Activated CD8-positive, alpha-beta memory T cell treated with anti-CD3 and anti-CD28 coated beads, Interleukin-2, amount 50 U/mL, for 24 hours (primary cell): ENCODE data around the gene ANKRD18A.

Experiments
- DNase-seq: peaks from one replicate; pipeline ENCODE4 v3.0.0-alpha.2; 2020; ENCODE audit errors: extremely low read depth

ANKRD18A gene

DNA sequence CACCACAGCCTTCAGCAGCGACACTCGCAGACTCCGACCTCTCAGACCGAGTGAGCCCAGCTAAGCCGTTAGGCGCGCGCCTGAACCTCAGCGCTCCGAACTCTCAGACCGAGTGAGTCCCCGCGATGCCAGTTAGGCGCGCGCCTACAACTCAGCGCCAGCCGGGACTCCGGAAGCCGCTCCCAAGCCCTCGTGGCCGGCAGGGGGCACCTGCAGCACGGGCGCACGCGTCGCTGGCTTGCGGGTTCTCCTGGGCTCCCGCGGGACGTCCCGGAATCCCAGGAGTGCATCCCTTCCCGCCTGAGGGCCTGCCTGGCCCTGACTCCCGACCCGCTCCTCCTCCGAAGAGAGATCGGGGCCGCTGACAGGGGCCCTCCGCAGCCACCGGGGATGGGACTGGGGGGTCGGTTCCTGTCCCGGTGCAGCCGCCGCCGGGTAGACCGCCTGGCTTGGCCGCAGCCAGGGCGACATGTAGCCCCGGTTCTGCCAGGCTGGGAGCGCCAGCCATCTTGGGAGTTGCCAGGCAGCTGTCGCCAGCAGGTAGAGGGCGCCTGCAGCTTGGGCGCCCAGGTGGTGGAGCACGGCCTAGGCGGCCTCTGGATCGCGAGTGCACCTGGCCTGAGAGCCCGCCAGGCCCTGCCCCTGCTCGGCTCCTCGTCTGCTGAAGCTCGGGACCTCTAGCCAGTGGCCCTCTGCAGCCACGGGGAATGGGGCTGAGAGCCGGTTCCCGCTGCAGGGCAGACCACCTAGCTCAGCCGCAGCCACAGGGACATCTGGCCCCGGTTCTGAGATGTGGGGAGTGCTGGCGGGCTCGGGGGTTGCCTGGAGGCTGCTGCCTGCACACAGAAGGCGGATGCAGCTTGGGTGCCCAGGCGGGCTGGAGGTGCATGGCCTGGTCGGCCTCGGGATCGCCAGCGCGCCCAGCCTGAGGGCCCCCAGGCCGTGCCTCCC lies at the start of gene ANKRD18A:
Gene ANKRD18A (minus strand): TSS at position 114 of the 951 bp plus-strand sequence. CDS start 311 bp downstream, outside the sequence.
- DNase-seq, result no peak

DNA sequence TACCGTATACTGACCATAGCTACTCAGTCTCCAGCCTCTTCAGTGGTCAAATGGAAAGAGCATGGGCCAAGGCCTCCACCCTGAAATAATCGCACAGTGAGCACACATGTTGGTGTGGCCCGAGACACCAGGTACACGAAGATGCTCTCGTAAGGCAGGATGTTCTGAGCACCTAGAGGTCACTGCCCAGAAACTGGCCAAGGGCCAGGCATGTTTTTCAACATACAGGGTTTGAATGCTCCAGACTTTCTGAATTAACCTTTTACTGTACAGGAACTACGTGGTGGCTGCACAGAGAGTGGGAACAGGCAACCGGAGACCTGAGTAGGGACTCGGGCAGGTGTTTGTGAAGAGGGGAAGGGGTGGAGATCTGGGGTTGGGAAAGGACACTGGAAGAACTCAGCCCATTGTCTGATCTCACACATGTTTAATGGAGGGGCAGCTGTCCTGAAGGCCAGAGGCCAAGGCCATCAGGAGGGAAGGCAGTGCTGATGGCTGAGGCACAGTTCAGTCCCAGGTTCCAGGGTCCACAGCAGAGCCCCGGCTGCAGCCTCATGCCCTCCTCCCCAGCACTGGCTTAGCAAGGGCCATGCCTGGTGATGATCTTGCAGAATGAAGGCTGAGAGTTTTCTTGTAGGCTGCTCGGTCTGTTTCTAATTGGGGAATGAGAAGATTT lies 48.5 kb upstream of the ANKRD18A start:
- DNase-seq, result no peak

DNA sequence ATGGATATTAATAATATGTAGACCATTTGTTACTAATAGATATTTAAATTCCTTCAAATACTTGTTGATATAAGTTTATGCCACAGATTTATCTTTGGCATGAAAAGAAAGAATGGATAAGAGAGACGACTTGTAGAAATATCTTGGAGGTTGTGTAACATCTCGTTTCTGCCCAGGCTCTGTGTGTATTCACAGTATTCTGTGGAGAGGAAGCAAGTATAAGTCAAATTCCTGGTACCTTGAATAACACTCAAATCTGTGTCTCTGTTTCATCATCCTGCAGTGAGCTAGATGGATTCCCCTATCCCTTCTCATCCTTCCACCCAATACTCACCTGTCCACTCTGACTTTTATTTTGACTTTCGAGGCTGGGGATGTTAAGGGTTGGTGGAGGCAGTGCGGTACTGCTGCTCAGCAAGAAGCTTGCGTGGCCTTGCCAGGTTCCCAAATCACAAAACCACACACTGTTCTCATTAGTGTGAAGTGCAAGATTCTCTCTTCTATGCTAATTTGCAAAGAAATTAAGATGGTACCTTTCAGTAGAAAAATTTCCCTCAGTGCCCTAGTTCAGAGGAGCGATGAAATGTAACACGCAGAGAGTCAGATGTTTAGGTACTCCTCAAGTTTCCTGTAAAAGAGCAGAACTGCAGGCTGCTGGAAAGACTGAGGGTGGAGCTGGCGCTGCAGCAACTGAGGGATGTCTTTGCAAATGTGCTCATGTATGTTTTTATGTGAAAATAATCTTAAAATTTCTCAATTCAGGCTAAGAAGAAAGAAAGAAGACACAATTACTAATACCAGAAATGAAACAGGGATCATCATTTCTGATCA lies 42.6 kb upstream of the ANKRD18A start:
- DNase-seq, result no peak

DNA sequence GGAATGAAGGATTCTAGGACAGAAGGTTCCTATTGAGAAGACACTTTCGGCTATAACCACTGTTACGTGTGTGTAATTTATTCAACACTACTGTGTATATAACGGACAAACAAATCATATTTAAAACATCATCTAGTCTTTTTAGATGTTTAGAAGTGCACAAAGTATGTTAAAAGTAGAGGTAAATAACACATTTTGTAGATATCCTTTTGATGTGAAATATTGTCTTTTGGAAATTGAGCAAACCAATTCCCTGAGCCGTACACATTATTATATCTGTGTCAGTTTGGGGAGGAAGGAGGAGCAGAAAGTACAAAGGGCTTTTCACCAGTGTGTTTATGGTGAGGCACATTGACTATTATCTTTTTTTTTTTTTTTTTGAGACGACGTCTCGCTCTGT lies 39.1 kb upstream of the ANKRD18A start:
- DNase-seq, result no peak

DNA sequence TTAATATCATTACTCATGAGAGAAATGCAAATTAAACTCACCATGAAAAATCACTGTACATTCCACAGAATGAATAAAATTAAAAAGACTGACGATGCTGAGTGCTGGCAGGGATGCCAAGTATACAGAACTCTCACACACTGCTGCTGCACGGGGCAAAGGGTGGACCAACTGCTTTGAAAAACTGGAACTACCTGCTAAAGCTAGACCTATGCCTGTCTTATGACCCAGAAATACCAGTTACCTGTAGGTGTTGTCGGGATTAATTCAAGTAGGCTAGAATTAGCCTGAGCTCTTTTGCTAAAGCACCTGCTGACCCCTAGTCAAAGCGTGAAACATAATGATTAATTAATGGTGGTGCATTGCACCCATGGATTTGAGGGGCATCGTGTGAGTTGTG lies 36.5 kb upstream of the ANKRD18A start:
- DNase-seq, result no peak

DNA sequence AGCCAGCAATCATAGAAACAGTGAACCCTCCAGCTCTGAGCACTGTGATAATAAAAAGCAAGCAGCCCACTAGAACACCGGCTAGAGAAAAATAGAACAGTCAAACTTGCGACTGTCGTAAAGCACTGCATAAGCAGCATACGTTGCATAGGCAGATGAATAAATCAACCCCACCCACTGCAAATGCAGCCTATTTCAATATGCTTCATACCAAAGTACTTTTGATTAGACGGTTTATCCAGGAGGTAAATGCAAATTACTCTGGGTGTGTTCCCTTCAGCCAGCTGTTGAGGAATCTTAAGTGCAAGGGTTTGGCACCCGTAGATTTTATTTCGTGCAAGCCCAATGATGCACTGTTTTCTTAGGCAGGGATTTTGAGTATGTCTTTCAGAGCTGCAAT lies 32.1 kb upstream of the ANKRD18A start:
- DNase-seq, result no peak

DNA sequence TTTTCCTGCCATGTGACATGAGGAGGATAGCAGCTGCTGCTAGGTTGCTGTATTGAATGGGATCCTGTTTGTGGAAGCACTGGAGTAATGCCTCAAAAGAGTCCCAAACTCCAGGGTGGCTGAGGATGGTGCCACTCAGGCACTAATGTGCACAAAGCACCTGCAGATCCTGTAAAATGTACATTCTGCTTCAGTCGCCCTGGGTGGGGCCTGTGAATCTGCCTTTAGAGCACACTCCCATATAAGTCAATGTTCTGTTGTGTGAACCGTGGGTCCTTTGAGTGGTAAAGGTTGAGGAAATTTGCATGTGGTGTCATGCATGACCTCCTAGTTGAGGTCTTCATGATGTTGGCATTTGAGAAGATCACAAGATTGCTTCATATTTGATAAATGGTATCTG lies 31.6 kb upstream of the ANKRD18A start:
- DNase-seq, result no peak

DNA sequence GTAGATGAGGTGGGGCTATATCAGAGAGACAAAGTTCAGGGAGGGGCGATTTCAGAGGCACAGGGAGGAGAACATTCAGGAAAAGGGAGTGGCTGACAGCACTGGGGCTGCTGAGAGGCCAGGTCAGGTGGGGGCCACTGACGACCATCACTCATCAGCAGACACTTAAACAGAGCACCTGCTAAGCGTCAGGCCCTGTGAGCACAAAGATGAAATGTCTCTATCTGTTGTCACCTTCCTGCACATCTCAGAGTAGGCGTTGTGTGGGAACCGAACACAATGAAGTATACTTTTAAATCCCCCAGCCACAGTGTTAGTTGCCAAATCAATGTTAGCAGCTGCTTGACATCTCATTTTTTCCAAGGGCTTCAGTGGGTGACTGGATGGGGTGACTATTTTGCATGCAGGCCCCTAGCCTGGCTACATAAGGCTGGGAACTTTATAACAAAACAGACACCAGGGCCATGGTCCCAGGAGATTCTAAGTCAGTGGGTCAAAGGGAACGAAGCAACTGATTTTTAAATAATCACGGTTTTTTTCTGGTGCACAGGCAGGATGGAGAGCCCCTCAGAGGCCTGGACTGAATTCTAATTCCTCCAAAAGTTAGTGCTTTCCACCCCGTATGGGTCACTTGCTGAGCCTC lies 31.1 kb upstream of the ANKRD18A start:
- DNase-seq, result no peak

DNA sequence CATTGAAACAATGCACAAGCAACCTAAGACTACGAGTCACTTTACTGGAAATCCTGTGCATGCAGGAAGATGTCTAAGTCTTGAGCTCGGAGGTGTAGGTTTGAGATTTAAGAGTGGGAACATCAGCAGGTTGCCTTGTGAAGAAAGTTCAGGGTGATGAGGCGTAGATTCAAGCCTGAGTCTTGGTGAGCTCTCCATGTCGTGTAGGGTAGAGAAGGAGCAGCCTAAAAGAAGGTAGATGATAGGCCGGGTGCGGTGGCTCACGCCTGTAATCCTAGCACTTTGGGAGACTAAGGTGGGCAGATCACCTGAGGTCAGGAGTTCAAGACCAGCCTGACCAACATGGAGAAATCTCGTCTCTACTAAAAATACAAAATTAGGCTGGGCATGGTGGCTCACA lies 30.2 kb upstream of the ANKRD18A start:
- no peak for DNase-seq

DNA sequence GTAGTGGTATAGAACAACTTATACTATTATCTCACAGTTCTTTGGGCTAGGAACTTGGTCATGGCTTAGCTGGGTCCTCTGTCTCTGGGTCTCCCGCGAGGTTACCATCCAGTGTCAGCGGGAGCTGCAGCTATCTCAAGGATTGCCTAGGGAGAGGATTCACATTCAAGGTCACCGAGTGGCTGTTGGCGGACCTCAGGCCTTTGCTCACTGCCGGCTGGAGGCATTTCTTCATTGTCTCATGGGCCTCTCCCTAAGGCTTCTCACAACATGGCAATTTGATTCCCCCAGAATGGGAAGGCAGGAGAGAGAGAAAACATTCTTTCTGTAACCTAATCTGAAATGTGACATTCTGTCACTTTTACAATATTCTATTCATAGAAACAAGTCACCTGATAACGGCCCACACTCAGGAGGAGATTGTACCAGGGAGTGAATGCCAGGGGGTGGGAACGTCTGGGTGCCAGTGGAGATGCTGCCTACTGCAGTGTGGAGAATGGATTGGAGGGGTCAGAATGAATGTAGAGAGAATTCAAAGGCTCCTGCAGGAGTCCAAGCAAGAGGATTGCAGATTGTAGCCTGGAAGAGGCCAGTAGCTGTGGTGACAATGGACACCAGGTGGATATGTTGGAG lies 29.5 kb upstream of the ANKRD18A start:
- no peak for DNase-seq

DNA sequence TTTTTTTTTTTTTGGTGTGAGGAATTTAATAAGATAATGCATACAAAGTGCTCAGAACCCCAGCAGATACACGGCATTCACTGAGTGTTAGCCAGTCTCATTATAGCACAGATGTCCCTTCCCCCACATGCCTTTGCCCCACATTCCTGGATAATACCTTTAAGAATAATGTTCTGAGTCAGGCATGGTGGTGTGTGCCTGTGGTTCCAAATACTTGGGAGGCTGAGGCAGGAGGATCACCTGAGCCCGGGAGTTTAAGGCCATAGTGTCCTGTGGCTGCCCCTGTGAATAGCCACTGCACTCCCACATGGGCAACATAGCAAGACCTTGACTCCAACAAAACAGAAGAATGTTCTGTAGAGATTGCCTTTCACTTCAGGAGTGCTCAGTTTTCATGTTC lies 24.2 kb upstream of the ANKRD18A start:
- no peak for DNase-seq

DNA sequence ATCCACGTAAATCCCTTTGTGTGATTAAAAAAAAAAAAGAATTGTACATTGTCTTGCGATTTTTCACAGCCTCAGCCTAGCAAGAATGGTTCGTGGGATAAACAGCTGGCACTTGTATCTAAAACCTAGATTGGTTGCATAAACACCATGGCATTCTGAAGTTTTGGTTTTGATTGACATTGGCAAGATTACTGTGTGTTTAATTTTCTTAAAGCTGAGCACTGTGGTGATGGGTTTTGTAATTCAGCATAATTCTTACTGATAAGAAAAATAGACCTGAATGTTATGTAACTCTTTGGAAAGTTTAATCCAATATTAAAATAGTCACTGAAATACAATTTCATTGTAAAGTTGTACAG lies 23.4 kb upstream of the ANKRD18A start:
- DNase-seq, result no peak

DNA sequence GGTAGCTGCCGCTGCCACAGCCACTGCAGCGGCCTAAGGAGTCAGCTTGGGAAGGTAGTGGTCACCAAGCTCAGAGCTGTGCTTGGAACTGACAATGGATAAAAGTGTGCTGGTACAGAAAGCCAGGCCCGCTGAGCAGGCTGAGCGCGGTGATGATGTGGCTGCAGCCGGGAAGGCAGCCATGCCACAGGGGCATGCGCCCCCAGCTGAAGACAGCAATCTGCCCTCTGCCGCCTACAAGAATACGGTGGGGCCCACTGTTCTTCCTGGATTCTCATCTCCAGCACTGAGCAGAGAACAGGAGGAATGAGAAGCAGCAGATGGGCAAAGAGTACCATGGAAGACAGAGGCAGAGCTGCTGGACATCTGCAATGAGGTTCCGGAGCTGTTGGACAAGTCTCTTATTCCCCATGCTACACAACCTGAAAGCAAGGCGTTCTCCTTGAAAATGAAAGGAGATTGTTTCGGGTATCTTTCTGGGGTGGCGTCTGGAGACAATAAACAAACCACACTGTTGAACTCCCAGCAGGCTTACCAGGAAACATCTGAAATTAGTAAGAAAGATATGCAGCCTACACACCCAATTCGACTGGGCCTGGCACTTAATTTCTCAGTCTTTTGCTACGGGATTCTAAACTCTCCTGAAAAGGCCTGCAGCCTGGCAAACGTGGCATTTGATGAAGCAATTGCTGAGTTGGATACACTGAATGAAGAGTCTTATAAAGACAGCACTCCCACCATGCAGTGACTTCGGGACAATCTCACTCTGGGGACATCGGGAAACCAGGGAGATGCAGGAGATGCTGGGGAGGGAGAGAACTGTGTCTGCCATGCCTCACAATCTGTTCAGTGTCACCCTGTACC lies 22.8 kb upstream of the ANKRD18A start:
- DNase-seq, result no peak

DNA sequence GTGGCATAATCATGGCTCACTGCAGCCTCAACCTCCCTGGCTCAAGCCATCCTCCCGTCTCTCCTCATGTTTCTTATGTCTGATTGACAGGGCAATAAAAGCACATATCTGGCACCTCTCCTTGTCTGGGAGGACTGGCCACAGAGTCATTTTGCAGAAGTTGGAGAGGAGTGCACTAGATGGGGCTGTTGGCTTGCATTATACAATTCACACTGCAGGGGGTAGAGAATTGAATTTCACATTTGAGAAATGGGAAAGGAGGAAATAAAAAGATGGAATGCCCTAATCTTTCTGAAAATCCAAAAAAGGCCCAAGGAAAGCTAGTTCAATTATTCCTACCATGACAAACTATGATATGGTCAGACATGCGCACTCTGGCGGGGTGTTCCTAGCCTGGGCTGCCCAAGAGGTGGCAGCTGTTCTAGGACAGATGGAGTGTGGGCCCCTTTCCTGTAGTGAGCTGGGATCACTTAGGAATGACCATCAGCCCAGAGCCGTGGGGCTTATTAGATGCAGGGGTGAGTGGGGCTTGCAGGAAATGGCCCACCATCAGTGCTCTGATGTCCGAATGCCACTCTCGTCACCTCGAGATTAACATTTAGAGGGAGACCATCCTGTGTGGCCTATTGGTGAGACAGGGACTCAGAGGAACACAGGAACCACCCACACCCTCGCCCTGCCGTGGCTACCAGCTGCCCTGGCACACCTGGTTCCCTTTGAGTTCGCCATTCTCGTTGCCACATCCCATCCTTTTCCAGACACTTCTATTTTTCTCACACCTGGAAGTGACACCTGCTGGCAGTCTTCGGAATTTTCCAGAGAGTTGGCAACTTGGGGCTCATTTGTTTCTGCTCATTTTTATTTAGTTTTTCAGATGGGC lies 21.8 kb upstream of the ANKRD18A start:
- no peak for DNase-seq

DNA sequence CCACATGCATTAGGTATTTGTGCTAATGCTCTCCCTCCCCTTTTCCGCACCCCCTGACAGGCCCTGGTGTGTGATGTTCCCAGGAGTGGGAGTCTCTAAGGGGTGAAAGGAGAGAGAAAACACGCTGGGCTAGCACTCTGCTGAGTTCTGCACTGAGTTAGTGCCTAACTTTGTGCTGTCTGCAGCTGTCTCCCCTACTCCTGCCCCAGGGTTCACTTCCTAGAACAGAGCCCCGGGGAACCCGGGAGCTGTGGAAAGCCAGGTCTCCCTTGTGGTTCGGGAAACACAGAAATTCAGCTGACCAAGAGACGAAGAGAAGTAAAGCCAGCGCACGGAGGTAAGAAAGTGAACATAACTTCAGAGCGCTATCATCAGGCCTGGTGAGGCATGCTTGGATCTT lies 20.7 kb upstream of the ANKRD18A start:
- no peak for DNase-seq

DNA sequence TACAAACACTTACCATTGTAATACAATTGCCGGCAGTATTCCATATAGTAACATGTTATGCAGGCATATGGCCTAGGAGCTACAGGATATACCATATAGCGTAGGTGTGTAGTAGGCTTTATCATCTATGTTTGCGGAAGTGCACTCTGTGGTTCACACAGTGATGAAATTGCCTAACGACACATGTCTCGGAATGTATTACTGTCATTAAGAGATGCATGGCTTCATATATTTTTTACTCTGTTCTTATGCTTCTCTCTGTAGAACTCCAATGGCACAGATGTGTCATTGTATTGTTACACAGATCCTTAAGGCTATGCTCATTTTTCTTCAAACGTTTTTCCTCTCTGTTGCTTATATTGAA lies 19.2 kb upstream of the ANKRD18A start:
- DNase-seq, result no peak

DNA sequence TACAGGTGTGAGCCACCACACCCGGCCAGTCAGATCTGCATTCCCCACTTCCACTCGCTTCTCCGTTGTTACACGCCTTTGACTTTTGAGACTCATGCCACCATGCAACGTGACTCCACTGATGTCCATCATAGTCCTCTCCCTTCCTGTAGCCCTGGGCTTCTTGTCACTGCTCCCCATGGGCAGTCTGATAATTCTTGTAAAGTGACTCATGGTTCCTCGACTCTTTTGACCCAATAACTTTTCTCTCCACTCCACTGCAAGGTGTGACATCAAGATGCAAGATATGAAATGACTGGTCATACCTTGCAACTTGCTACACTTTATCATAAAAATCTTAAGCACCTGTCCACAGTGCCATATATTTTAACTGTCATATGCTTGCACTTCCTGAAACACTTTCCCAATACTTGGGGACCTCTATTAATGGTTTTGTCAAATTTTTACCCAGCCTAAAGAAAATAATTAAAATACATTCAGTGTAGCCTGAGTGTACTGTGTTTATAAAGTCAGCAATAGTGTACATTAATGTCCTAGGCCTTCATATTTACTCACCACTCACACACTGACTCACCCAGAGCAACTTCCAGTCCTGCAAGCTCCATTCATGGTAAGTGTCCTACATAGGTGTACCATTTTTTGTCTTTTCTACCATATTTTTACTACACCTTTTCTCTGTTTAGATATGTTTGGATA lies 18.6 kb upstream of the ANKRD18A start:
- DNase-seq, result no peak

DNA sequence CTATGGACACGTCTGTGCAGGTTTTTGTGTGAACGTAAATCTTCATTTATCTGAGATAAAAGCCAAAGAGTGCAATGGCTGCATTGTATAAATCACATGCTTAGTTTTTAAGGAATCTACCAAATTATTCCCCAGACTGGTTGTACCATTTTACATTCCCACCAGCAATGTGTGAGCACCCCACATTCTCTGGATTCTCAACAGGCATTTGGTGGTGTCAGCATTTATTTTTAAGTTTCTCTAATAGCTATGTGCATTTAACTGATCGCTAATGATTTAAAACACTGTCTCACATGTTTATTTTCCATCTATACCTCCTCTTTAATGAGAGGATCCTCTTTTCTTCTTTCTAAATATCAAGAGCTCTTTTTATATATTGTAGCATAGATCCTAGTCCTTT lies 13.9 kb upstream of the ANKRD18A start:
- DNase-seq, result no peak

DNA sequence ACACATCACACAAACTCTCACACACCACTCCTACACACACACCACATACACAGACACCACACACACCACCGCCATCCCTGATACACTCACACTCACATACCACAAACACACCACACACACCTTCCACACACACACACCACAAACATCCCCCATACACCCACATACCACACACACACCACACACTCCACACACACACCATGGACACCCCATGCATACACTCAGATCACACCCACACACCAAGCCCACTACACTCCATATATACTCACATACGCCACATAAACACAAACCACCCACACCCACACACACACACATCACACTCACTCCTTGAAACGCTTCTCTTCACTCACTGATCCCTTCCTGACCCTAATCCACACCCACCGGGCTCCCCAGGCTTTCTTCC lies 9.1 kb upstream of the ANKRD18A start:
- DNase-seq, result no peak
